ENCODE data around the gene VAMP5. TPM values are rescaled to one million over a fixed set of nuclear protein-coding genes. Genes with fewer than 3 reads are reported as not detected.

The VAMP5 gene
- total and polyA plus RNA-seq, 12 donors = 25.8 to 146 (median 39.4) TPM

DNA sequence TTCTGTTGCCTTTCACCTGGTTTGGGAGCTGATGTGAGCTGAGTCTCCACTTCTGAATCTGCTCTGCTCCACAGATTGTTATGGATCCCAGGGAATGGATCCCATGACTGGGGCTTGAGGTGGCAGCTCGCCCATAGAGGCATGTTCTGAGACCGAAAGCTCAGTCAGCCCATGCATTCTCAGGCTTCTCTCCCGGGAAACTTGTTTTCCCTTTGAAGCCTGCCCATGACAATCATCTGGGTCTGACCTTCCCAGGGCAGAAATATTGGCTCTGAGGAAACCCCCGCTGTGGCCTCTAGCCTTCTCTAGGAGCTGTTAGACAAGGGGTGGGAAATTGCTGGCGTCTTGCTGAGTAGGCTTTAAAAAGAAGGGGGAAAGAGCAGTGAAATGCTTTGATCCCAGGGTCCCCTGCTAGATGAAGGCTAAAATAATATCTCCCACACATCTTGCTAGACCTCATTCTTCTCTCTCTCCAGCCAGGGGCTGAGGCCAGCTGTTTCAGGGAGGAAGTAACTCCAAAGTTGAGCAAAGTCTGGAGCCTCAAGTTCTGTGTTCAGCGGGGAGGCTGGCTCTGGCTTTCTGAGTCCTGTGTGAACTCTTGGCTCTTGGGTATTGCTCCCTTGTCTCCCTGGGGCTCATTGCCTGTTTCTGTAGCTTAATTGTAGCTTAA lies 4.8 kb upstream of the VAMP5 start:
- WGBS, 2 donors = 59 to 68% methylated on average over 6 of the region's 6 CpGs
- Histone ChIP-seq H3K4me1 (peaks cover 0 to 55% (median 39%) of the 10 kb centered on the region in 9 donors), H3K4me3 (peak overlapping the region in 4 of 10 donors; percentile 24 to 62 (median 34)), H3K9me3 (no peaks in the 10 kb centered on the region), H3K36me3 (peaks cover 0 to 15% (median 0%) of the 10 kb centered on the region in 9 donors), H3K27ac (peak overlapping the region in 9 of 10 donors; percentile 30 to 93 (median 67)), H3K27me3 (no peaks in the 10 kb centered on the region)
- TF ChIP-seq, protein P1, sequence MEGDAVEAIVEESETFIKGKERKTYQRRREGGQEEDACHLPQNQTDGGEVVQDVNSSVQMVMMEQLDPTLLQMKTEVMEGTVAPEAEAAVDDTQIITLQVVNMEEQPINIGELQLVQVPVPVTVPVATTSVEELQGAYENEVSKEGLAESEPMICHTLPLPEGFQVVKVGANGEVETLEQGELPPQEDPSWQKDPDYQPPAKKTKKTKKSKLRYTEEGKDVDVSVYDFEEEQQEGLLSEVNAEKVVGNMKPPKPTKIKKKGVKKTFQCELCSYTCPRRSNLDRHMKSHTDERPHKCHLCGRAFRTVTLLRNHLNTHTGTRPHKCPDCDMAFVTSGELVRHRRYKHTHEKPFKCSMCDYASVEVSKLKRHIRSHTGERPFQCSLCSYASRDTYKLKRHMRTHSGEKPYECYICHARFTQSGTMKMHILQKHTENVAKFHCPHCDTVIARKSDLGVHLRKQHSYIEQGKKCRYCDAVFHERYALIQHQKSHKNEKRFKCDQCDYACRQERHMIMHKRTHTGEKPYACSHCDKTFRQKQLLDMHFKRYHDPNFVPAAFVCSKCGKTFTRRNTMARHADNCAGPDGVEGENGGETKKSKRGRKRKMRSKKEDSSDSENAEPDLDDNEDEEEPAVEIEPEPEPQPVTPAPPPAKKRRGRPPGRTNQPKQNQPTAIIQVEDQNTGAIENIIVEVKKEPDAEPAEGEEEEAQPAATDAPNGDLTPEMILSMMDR (IDR thresholded peaks at IDR 0.05) = no peak
- DNase-seq (no peak), ATAC-seq (peak in 3 of 8 donors; percentile 23 to 29 (median 26))
- intact Hi-C loops (cut with DNase I) = no loop called here

DNA sequence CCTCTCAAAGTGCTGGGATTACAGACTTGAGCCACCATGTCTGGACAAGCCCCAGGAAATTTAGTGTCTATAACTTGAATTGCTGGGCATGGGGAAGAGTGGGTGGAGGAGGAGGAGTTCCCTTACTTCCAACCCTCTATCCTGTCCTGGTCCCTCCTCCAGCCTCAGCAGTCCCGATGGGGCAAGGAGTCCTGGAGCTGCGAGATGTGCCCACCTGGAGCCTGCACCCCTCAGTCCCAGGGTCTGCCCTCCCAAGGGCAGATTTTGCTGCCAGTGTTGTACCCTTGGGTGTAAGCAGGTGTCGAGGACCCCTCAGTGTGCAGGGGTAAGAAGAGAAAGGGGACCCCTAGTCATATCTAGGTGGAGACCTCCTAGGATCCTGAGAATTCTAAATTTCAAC lies 4.0 kb upstream of the VAMP5 start:
- intact Hi-C loops (cut with DNase I) = no loop called here
- DNase-seq (no peak), ATAC-seq (no peak)
- Histone ChIP-seq H3K36me3 (peaks cover 0 to 15% (median 0%) of the 10 kb centered on the region in 9 donors), H3K4me3 (no peak overlapping the region), H3K4me1 (peaks cover 2 to 63% (median 47%) of the 10 kb centered on the region in 9 donors), H3K27me3 (no peaks in the 10 kb centered on the region), H3K27ac (peak overlapping the region in 7 of 10 donors; percentile 43 to 93 (median 72)), H3K9me3 (no peaks in the 10 kb centered on the region)
- TF ChIP-seq, protein P1 (IDR thresholded peaks at IDR 0.05) = no peak
- 82 to 88% methylated on average over 3 of the region's 3 CpGs for WGBS, 2 donors

DNA sequence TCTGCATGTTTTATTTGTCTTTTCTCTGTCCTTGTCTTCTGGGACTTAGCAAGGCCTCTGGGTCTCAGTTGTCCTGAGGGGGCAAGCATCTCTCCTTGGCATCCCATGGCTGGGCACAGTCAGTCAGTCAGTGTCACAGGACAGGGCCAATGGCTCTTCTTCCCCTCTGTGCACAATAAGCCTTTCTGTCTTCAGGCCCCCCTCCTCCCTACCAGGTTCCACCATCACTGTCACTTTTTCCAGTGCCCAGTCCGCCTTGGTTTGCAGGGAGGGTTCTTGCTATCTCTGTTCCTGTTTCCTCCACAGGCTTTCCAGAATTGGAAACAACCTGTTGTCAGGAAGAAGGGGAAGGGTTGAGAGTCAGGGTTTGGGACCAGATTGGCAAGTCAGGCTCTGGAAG lies 1.7 kb upstream of the VAMP5 start:
- Histone ChIP-seq H3K9me3 (no peaks in the 10 kb centered on the region), H3K4me1 (peaks cover 9 to 79% (median 64%) of the 10 kb centered on the region in 9 donors), H3K4me3 (no peak overlapping the region), H3K36me3 (peaks cover 0 to 15% (median 0%) of the 10 kb centered on the region in 9 donors), H3K27me3 (no peaks in the 10 kb centered on the region), H3K27ac (peak overlapping the region in 1 of 10 donors; percentile 97)
- intact Hi-C loops (cut with DNase I) = no loop called here
- TF ChIP-seq, protein P1 (IDR thresholded peaks at IDR 0.05) = no peak
- no peak for ATAC-seq
- no peak for DNase-seq
- 72 to 75% methylated on average over 1 of the region's 1 CpG for WGBS, 2 donors

DNA sequence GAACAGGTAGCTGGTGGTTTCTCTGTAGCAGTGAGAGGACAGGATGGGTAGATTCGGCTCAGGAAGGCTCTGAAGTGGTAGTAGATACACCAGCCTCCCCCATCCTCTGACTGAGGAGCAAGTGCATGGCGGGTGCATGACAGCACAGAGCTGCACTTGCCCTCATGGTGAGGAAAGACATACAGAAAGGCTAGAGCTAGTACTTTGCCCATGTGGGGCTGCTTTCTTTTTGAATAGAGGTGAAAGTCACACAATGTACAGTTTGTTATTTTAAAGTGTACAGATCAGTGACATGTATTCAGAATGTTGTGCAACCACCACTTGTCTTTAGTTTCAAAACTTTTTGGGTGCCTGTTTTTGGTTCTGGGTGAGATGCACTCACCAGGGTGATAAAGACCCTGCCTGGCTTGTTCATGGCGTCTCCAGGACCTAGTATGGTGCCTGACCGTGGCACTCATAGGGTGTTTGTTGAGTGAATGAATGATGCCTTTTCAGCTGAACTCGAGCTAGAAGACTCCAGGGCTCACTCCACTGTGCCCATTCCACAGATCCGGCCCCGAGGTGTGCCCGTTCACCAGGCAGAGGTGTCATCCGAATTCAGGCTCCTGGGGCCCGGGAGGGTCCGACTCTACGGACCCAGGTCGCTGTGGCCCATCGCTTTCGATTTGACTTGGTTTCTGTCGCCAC lies 421 bp upstream of the VAMP5 start:
- Histone ChIP-seq H3K27ac (peak overlapping the region; percentile 62 to 97 (median 93)), H3K36me3 (peaks cover 0 to 15% (median 0%) of the 10 kb centered on the region in 9 donors), H3K4me3 (peak overlapping the region; percentile 45 to 83 (median 76)), H3K4me1 (peaks cover 9 to 80% (median 64%) of the 10 kb centered on the region in 9 donors), H3K27me3 (no peaks in the 10 kb centered on the region), H3K9me3 (no peaks in the 10 kb centered on the region)
- DNase-seq (no peak), ATAC-seq (no peak)
- TF ChIP-seq, protein P1 (IDR thresholded peaks at IDR 0.05) = no peak
- intact Hi-C loops (cut with DNase I) = no loop called here
- WGBS, 2 donors = 28% methylated on average over 16 of the region's 16 CpGs

Data from heart right ventricle (tissue), 16 donors.